Fibroblast of skin of abdomen (primary cell): ENCODE results near the gene AQP1. TPM values are rescaled to one million over a fixed set of nuclear protein-coding genes. Genes with fewer than 3 reads are reported as not detected.

Source experiments
- DNase-seq: peaks from one replicate; pipeline ENCODE4 v3.0.0-alpha.2; 2013
- polyA plus RNA-seq, 2 experiments: library from polyadenylated mRNA; unstranded; fragments of 120-200 nt; gene quantifications; one replicate each; pipeline ENCODE4 v1.2.1, GENCODE V29; 2013; ENCODE audit not compliant: insufficient read length in 2 of 2

AQP1 gene
- 11.1 TPM for polyA plus RNA-seq (2013, experiment 1 of 2; ENCODE audit: insufficient read length)
- polyA plus RNA-seq (2013, experiment 2 of 2; ENCODE audit: insufficient read length): 10.4 TPM

- peak; percentile 87 for DNase-seq
Measured at GRCh38 chr7:30911561-30911969, at the start of gene AQP1. Gene AQP1, plus strand, starts transcription at chr7:30911853. Its CDS starts 57 bp downstream, at chr7:30911910.

GRCh38 chr7:30862995-30863705, 48.5 kb upstream of the AQP1 start:
- no peak for DNase-seq

- DNase-seq: no peak
Measured at GRCh38 chr7:30863706-30864035, 48.0 kb upstream of the AQP1 start.

GRCh38 chr7:30864101-30864500, 47.6 kb upstream of the AQP1 start:
- DNase-seq: no peak

GRCh38 chr7:30865076-30865475, 46.6 kb upstream of the AQP1 start:
- no peak for DNase-seq

GRCh38 chr7:30865821-30866220, 45.8 kb upstream of the AQP1 start:
- no peak for DNase-seq

GRCh38 chr7:30866939-30867338, 44.7 kb upstream of the AQP1 start:
- no peak for DNase-seq

- DNase-seq: no peak
Measured at GRCh38 chr7:30867483-30867882, 44.2 kb upstream of the AQP1 start.

GRCh38 chr7:30869794-30870611, 41.6 kb upstream of the AQP1 start:
- DNase-seq: peak; percentile 55

GRCh38 chr7:30870821-30871518, 40.7 kb upstream of the AQP1 start:
- no peak for DNase-seq

GRCh38 chr7:30871655-30872054, 40.0 kb upstream of the AQP1 start:
- no peak for DNase-seq

- no peak for DNase-seq
Measured at GRCh38 chr7:30873207-30873606, 38.4 kb upstream of the AQP1 start.

GRCh38 chr7:30873656-30874055, 38.0 kb upstream of the AQP1 start:
- no peak for DNase-seq

- no peak for DNase-seq
Measured at GRCh38 chr7:30874656-30875302, 36.9 kb upstream of the AQP1 start.

GRCh38 chr7:30877015-30877769, 34.5 kb upstream of the AQP1 start:
- no peak for DNase-seq

GRCh38 chr7:30877993-30878392, 33.7 kb upstream of the AQP1 start:
- no peak for DNase-seq

GRCh38 chr7:30879139-30880124, 32.2 kb upstream of the AQP1 start:
- DNase-seq: no peak

GRCh38 chr7:30880125-30880720, 31.4 kb upstream of the AQP1 start:
- no peak for DNase-seq

- DNase-seq: no peak
Measured at GRCh38 chr7:30880941-30881340, 30.7 kb upstream of the AQP1 start.

GRCh38 chr7:30881448-30881847, 30.2 kb upstream of the AQP1 start:
- DNase-seq: no peak
